HCT116 (cell line): Measurements from ENCODE around the gene UGT1A3.

ENCODE experiments used
- EZH2 ChIP-seq: fragments of 200-600 bp; sonication (generic); IDR thresholded peaks from 2 replicates; pipeline ENCODE4 v1.6.1; 2017; ENCODE audit warnings: antibody characterized with exemption, mixed run types
- EZH2phosphoT487 ChIP-seq: fragments of 200-600 bp; IDR thresholded peaks from 2 replicates; pipeline ENCODE4 v1.6.1; 2018; ENCODE audit warnings: antibody characterized with exemption, borderline replicate concordance
- FOSL1 ChIP-seq: IDR thresholded peaks from 2 replicates; pipeline ENCODE4 v1.6.1; 2012; ENCODE audit warnings: low read depth
- JUND ChIP-seq: IDR thresholded peaks from 2 replicates; pipeline ENCODE4 v1.6.1; 2012
- MAX ChIP-seq: IDR thresholded peaks from 2 replicates; pipeline ENCODE4 v1.6.1; 2012
- POLR2A ChIP-seq: IDR thresholded peaks from 2 replicates; pipeline ENCODE4 v1.7.0; 2011; ENCODE audit warnings: borderline replicate concordance; ENCODE audit not compliant: insufficient read depth, insufficient read length; ENCODE audit errors: extremely low read depth
- POLR2AphosphoS5 ChIP-seq: IDR thresholded peaks from 2 replicates; pipeline ENCODE4 v1.6.1; 2011; ENCODE audit warnings: mild to moderate bottlenecking, low read depth, low read length, moderate library complexity
- RAD21 ChIP-seq: IDR thresholded peaks from 2 replicates; pipeline ENCODE4 v1.6.1; 2012; ENCODE audit warnings: low read depth, mild to moderate bottlenecking
- SP1 ChIP-seq: IDR thresholded peaks from 2 replicates; pipeline ENCODE4 v1.6.1; 2012; ENCODE audit warnings: low read depth
- TCF7L2 ChIP-seq: IDR thresholded peaks from 2 replicates; pipeline ENCODE4 v1.7.0; 2011; ENCODE audit warnings: borderline replicate concordance, inconsistent platforms; ENCODE audit not compliant: insufficient read depth, insufficient read length; ENCODE audit errors: extremely low read depth
- ZBTB33 ChIP-seq: IDR thresholded peaks from 2 replicates; pipeline ENCODE4 v1.6.1; 2011; ENCODE audit warnings: mild to moderate bottlenecking, low read length, moderate library complexity; ENCODE audit not compliant: insufficient replicate concordance; ENCODE audit errors: extremely low read depth
- ZNF274 ChIP-seq: fragments of 200-500 bp; sonication (Bioruptor generic); IDR thresholded peaks from 2 replicates; pipeline ENCODE4 v1.6.1; 2014; ENCODE audit warnings: mild to moderate bottlenecking, low read depth, low read length, inconsistent platforms
- TF ChIP-seq, protein P1 (sequence below): IDR thresholded peaks from 2 replicates; pipeline ENCODE4 v1.6.1; 2012; ENCODE audit warnings: low read depth
- TF ChIP-seq, protein P2 (sequence below), 3 experiments: fragments of 200-600 bp in 1 of 3; sonication (generic) in 1 of 3; IDR thresholded peaks in 2 of 3; conservative IDR thresholded peaks in 1 of 3; 2 replicates each; pipeline ENCODE4 v1.5.1; 2012 to 2017; ENCODE audit warnings: low read depth in 2 of 3, low read length in 2 of 3, antibody characterized with exemption in 1 of 3, borderline replicate concordance in 1 of 3, control low read depth in 1 of 3, mild to moderate bottlenecking in 1 of 3, mixed read lengths in 1 of 3, mixed run types in 1 of 3, moderate library complexity in 1 of 3; ENCODE audit not compliant: insufficient read depth in 1 of 3

DNA sequence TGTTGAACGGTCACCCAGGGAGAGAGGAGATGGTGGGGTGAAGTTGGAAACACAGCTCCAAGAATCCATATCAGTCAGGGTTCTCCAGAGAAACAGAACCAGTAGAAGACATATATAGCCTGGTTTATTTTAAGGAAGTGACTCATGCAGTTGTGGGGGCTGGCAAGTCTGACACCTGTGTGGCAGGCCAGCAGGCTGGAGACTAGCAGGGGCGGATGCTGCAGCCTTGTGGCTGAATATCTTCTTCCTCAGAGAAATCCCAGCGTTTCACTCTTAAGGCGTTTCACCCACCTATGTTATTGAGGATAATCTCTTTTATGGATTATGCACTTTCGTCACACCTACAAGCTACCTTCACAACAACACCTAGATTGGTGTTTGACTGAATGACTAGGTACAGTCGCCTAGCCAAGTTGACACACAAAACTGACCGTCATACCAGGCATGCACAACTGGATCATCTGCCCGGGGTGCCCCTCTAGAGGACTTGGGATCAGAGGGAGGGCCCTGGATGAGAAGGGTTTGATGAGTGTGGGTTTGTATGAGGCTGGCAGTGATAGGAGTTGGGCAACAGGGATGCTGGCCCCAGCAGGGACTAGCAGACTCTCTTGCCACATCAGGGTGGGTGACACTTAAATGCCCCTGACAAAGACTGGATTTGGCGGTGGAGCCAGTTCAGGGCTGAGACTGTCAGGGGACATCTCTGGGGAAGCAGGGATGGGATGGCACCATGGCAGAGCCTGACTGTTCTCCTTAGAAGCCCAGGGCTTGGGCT is 72.7 kb downstream of the UGT1A3 start:
- TF ChIP-seq, protein P1, sequence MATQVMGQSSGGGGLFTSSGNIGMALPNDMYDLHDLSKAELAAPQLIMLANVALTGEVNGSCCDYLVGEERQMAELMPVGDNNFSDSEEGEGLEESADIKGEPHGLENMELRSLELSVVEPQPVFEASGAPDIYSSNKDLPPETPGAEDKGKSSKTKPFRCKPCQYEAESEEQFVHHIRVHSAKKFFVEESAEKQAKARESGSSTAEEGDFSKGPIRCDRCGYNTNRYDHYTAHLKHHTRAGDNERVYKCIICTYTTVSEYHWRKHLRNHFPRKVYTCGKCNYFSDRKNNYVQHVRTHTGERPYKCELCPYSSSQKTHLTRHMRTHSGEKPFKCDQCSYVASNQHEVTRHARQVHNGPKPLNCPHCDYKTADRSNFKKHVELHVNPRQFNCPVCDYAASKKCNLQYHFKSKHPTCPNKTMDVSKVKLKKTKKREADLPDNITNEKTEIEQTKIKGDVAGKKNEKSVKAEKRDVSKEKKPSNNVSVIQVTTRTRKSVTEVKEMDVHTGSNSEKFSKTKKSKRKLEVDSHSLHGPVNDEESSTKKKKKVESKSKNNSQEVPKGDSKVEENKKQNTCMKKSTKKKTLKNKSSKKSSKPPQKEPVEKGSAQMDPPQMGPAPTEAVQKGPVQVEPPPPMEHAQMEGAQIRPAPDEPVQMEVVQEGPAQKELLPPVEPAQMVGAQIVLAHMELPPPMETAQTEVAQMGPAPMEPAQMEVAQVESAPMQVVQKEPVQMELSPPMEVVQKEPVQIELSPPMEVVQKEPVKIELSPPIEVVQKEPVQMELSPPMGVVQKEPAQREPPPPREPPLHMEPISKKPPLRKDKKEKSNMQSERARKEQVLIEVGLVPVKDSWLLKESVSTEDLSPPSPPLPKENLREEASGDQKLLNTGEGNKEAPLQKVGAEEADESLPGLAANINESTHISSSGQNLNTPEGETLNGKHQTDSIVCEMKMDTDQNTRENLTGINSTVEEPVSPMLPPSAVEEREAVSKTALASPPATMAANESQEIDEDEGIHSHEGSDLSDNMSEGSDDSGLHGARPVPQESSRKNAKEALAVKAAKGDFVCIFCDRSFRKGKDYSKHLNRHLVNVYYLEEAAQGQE: no peak
- TF ChIP-seq RAD21 (no peak), FOSL1 (no peak), EZH2phosphoT487 (no peak), ZBTB33 (no peak), EZH2 (no peak), POLR2AphosphoS5 (no peak), MAX (no peak), POLR2A (no peak), JUND (no peak), SP1 (no peak), TCF7L2 (no peak), ZNF274 (no peak)
- TF ChIP-seq, protein P2, sequence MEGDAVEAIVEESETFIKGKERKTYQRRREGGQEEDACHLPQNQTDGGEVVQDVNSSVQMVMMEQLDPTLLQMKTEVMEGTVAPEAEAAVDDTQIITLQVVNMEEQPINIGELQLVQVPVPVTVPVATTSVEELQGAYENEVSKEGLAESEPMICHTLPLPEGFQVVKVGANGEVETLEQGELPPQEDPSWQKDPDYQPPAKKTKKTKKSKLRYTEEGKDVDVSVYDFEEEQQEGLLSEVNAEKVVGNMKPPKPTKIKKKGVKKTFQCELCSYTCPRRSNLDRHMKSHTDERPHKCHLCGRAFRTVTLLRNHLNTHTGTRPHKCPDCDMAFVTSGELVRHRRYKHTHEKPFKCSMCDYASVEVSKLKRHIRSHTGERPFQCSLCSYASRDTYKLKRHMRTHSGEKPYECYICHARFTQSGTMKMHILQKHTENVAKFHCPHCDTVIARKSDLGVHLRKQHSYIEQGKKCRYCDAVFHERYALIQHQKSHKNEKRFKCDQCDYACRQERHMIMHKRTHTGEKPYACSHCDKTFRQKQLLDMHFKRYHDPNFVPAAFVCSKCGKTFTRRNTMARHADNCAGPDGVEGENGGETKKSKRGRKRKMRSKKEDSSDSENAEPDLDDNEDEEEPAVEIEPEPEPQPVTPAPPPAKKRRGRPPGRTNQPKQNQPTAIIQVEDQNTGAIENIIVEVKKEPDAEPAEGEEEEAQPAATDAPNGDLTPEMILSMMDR (IDR thresholded peaks at IDR 0.05 in 2 of 3, conservative IDR thresholded peaks at IDR 0.05 in 1 of 3; ENCODE audit: borderline replicate concordance in 1 of 3, insufficient read depth in 1 of 3, low read depth in 2 of 3, low read length in 2 of 3): no peak
